Subcutaneous adipose tissue (tissue), 4 donors: Measurements from ENCODE around the gene ADI1. TPM values are rescaled to one million over a fixed set of nuclear protein-coding genes. Genes with fewer than 3 reads are reported as not detected.

ENCODE experiments used
- CTCF ChIP-seq: fragments of 450-650 bp; IDR thresholded peaks from one replicate; pipeline ENCODE4 v1.5.1; 2016; ENCODE audit warnings: low read depth, mild to moderate bottlenecking, control low read depth, antibody characterized with exemption, moderate library complexity
- total RNA-seq, 4 donors: library from RNA; depleted of rRNA; stranded (reverse); fragments of >200 nt; gene quantifications; one replicate each; pipeline ENCODE4 v1.1.0, GENCODE V29; 2016

Gene ADI1
- total RNA-seq, 4 donors from 2014 or later, result 40.6 to 92.4 (median 77.6) TPM

DNA sequence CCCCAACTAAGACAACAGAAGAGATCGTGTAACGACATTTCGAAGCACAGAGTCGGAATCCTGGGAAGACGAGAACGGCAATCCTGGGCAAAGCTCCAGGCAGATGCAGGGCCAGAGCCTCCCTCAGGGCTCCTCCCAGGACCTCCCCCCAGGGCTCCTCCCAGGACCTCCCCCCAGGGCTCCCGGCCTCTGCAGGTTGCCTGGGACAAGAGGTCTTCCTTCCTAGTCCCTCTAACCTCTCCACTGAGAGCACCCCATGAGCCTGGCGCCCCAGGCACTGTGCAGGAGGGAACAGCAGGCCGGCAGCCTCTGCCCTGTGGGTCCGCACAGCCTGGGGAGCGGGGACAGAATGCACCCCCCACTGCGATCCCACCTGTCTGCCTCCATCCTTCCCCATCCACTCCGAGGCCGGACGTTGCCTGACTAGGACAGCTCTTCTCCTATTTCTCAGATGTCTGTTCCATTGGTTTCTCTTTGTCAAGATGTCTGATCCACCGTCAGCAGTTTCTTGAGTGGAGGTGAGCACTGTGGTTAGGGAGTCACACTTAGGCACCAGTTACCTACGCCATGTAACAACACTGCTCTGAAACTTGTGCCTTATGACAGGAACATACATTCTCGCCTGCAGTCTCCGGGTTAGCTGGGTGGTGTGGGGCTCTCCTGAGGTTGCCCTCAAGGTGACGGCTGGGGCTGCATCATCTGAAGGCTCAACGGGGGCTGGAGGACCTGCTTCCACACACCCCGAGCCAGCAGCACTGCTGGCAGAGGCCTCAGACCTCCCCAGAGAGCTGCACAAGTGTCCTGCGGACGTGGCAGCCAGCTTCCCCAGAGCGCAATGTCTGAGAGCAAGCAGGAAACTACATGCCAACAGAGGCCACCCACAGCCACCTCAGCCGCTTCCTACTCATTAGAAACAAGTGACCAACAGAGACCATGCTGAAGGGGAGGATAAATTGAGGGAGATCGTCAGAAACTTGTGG is 28.9 kb downstream of the ADI1 start:
- TF ChIP-seq CTCF, result no peak

GRCh38 chr2:3489764-3490115 is 29.6 kb downstream of the ADI1 start:
- no peak for TF ChIP-seq CTCF

DNA sequence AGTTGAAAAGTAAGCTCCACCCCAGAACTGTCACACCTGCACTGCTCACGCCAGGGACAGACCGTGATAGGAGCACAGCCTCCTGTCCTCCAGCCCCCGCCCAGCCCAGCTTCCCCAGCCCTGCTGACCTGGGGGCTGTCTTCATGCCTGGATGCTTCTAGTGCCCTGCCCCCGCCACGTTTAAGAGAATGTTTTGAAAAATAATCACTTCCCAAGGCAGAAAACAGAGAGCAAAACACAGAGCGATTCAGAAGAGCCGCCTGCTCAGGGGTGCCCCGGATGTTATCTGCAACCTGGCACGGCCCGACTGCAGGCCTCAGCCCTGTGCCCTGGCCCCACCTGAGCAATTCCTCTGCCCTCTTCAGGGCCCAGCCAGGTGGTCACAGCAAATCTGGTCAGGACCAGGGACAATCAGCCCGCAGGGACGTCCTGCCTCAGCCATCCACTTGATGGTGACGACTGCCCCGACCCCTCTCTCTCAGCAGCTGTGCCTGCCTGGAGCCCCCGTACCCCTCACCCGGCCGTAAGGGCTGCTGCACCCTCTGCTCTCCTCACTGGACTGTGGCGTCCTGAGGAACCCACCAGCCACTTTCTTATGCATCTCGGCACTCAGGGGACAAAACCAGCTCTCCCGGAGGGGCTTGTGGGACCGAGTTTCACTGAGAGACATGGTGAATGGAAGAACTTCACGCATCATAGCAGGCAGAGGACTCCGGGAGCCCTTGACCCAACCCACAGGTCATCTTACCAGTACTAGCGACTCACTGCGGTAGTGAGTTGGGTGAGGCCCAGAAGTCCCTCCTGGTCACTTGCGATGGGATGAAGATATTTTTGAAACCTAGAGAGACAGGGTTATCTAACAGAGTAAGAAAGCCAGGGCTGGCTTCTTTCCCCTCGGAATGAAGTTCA is 30.2 kb downstream of the ADI1 start:
- no peak for TF ChIP-seq CTCF

DNA sequence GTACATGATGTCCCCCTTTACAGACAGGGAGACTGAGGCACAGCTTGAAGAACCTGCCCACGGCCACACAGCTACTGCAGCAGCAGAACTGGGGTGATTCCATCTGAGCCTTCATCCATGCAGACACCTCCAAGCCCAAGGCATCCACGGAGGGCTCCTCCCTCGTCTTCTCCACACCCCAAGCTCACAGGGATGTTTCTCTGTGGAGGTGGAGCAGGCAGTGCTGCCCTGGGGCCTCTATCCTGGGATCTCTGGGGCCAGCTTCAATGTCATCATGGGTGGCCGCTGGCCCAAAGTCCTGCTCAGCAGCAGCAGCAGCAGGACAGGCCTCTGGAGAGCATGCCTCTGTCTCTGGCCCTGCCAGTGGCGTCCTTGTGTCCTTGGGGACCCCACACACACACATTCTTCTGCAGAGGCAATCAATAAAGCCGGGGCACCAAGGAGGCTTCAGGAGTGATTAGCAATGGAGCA is 31.2 kb downstream of the ADI1 start:
- no peak for TF ChIP-seq CTCF

DNA sequence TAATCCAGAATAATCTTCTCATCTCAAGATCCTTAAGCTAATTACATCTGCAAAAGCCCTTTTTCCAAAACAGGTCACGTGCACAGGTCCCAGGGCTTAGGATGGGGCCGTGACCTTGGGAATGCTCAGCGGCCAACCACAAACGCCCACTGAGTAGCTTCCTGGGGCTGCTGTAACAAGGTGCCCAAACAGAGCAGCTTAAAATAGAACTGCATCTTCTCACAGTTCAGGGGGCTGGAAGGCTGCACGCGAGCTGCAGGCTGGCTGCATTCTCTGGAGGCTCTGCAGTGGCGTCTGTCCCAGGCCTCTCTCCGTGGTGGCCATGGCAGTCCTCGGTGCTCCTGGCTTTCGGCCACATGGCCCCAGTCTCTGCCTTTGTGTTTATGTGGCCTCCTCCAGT is 31.9 kb downstream of the ADI1 start:
- no peak for TF ChIP-seq CTCF

GRCh38 chr2:3487028-3487425 is 32.3 kb downstream of the ADI1 start:
- no peak for TF ChIP-seq CTCF
